Hippocampal formation (tissue), 2 donors: Measurements from ENCODE around the gene PLEKHG3.

ENCODE experiments used
- DNase-seq, 2 donors: peaks; one replicate each; lab custom pipeline; 2025; lab: John Stamatoyannopoulos, UW

Gene PLEKHG3

DNA sequence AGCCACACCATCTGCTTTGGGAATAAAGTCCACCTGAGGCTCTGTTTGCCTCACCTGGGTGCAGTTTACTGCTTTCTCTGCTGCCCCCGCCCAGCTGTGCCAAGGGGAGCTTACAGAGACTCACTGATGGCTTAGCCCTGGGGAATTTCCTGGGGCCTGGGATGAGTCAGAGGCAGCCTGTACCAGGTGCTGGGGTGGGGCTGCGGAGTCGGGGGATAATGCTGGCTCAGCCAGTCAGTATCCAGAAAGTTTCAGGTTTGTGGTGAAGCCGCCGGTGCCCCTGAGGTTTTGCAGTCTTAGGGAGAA is 22.3 kb downstream of the PLEKHG3 start:
- no peak for DNase-seq

DNA sequence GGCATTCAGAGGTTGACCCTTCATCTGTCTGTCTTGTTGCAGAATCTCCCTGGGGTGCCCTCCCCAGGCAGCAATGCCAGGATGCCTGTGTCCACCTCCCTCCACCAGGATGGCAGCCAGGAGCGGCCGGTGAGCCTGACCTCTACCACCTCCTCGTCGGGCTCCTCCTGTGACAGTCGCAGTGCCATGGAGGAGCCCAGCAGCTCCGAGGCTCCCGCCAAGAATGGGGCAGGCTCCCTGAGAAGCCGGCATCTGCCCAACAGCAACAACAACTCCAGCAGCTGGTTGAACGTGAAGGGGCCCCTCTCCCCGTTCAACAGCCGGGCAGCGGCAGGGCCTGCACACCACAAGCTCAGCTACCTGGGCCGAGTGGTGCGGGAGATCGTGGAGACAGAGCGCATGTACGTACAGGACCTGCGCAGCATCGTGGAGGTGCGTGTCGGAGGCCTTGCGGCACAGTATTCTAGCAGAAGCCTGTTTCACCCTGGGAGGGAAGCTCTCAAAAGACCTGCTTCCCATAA is 23.4 kb downstream of the PLEKHG3 start:
- no peak for DNase-seq

DNA sequence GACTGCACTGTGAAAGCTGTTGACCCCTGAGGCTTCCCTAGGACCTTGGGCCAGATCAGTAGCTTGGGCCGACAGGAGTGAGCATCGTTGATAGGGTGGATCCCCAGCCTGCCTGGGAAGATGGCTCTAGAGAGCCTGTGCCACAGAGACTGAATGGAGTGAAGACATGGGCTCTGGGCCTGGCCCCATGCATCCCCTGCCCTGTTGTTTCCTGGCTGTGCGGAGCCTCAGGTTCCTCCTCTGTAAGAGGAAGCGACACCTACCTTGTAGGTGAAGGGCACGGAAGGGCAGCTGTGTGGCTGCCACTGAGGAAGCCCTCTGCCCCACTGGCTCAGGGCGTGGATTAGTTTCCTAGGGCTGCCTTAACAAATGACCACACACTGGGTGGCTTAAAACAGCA is 23.9 kb downstream of the PLEKHG3 start:
- no peak for DNase-seq

DNA sequence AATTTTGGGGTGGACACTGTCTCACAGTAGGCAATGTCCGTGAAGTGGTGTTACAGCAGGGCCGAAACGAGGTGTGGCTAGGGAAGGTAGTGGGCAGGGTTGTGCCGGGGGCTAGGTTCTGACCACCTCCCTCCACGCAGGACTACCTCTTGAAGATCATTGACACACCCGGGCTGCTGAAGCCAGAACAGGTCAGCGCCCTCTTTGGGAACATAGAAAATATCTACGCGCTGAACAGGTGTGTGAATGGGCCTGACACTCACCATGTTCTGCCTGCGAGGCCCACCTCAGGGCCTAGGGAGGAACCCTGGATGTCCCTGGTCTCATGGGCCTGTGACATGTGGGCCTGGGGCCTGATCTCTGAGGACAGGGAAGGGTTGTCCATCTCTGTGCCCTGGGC is 24.6 kb downstream of the PLEKHG3 start:
- no peak for DNase-seq

DNA sequence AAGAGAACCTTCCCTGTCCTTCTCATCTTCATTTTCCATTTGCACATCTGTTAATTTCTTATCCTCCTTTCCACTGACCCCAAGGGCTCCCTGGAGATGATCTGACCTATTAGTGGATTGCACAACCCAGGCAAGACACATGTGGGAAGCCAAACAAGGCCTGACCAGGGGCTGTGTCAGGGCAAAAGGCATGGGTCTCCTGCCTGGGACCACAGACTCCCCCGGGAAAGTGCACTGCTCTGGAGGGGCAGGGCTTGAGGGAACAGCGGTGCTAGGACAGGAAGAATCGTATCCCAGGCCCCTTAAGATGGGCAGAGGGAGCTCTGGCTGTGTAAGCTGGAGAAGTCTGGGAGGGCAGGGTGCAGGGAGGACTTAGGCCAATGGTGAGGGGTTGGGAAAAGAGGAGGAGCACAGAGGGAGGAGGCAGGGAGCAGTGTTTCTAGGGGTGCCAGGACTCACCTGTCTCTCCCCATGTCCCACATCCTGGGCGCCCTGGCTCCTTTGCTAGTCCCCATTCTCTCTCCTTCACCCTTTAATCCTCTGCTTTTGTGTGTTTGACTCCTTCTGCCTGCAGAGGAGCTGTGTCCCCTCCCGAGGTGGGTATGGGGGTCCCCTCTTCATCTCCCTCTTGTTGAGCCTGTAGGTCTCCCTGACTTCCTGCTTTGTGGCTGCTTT is 25.3 kb downstream of the PLEKHG3 start:
- DNase-seq, result no peak

GRCh38 chr14:64730061-64730440 is 25.8 kb downstream of the PLEKHG3 start:
- no peak for DNase-seq

DNA sequence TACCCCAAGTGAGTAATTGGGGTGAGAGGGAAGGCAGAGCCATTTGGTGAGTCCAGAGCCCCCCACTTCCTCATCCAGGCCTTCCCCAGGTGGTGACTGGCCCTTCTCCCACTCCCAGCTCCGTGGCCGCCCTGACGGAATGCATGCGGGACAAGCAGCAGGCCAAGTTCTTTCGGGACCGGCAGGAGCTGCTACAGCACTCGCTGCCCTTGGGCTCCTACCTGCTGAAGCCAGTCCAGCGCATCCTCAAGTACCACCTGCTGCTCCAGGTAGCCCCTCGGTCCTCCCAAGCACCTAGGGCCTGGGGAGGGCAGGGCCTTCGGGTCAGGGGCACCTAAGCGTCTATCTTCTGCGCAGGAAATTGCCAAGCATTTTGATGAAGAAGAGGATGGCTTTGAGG is 26.5 kb downstream of the PLEKHG3 start:
- DNase-seq, result no peak

DNA sequence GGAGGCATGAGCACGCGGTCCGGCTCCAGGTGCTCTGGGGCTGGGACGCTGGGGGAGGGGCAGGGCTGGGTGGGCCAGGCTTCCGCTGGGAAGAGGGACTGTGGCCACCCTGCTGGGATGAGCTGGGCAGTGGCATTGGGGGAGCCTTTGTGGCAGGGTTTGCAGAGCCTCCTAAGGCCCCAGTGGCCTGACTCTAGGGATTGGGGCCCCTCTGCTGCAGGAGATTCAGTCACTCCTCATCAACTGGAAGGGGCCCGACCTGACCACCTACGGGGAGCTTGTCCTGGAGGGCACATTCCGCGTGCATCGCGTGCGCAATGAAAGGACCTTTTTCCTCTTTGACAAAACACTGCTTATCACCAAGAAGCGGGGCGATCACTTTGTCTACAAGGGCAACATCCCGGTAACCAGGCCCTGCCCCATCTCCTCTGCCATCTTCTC is 26.9 kb downstream of the PLEKHG3 start:
- DNase-seq, result no peak

GRCh38 chr14:64732066-64732465 is 27.8 kb downstream of the PLEKHG3 start:
- no peak for DNase-seq

DNA sequence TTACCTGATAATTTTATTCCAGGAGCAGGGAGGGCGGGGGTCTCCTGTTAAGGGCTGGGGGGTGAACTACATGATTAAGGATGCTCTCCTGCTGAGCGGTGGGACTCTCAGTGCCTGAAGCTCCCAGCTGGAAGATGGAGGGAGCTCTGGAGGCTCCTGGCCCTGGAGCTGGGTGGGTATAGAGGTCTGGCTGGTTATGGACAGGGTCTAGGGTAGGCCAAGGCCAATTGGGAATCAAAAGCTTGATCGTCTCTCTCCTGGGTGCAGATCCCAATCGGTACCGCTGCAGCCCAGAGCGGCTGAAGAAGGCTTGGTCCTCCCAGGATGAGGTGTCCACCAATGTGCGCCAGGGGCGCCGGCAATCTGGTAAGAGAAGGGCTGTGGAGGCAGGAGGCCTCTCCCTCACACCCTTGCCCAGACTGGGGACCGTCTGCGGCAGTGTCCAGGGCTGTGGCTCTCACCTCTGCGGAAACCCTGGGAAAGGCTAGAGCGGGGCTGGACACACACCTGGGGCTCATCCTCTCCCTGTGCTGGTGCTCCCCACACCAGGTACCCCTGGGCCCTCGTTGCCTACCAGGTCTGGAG is 28.4 kb downstream of the PLEKHG3 start:
- no peak for DNase-seq

- DNase-seq, result no peak
Measured at GRCh38 chr14:64733321-64733720, 29.1 kb downstream of the PLEKHG3 start.

- DNase-seq, result no peak
Measured at GRCh38 chr14:64733899-64734298, 29.7 kb downstream of the PLEKHG3 start.

DNA sequence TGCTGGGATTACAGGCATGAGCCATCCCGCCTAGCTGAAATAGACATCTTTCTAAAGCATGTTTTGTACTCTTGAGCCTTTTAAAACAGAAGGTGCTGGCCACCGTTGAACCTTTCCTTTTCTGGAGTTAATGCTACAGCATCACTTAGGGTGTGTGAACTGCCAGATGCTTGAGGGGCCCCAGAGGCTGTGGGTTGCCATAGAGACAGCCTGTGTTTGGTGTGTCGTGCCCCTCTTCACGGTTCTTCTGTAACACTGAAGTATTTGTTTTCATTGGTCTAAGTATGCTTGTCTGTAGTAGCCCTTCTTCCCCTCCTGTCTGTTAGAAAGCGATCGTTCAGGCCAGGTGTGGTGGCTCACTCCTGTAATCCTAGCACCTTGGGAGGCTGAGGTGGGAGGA is 30.8 kb downstream of the PLEKHG3 start:
- no peak for DNase-seq

- DNase-seq, result no peak
Measured at GRCh38 chr14:64736271-64737169, 32.3 kb downstream of the PLEKHG3 start.

GRCh38 chr14:64737391-64738280 is 33.4 kb downstream of the PLEKHG3 start:
- DNase-seq, result peak in 1 of 2 donors; percentile 18

- DNase-seq, result no peak
Measured at GRCh38 chr14:64738281-64738804, 34.1 kb downstream of the PLEKHG3 start.

DNA sequence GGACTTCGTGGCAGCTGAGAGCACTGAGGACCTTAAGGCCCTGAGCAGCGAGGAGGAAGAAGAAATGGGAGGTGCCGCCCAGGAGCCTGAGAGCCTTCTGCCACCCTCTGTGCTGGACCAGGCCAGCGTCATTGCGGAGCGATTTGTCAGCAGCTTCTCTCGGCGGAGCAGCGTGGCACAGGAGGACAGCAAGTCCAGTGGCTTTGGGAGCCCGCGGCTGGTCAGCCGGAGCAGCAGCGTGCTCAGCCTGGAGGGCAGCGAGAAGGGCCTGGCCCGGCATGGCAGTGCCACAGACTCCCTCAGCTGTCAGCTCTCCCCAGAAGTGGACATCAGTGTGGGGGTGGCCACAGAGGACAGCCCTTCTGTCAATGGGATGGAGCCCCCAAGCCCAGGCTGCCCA is 37.0 kb downstream of the PLEKHG3 start:
- no peak for DNase-seq

- DNase-seq, result no peak
Measured at GRCh38 chr14:64741961-64742360, 37.7 kb downstream of the PLEKHG3 start.

DNA sequence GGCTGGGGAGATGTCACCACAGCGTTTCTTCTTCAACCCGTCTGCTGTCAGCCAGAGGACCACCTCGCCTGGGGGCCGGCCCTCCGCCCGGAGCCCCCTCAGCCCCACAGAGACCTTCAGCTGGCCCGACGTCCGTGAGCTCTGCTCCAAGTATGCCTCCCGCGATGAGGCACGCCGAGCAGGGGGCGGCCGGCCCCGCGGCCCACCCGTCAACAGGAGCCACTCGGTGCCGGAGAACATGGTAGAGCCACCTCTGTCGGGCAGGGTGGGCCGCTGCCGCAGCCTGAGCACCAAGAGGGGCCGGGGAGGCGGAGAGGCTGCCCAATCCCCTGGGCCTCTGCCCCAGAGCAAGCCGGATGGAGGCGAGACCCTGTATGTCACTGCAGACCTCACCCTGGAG is 38.8 kb downstream of the PLEKHG3 start:
- DNase-seq, result no peak

DNA sequence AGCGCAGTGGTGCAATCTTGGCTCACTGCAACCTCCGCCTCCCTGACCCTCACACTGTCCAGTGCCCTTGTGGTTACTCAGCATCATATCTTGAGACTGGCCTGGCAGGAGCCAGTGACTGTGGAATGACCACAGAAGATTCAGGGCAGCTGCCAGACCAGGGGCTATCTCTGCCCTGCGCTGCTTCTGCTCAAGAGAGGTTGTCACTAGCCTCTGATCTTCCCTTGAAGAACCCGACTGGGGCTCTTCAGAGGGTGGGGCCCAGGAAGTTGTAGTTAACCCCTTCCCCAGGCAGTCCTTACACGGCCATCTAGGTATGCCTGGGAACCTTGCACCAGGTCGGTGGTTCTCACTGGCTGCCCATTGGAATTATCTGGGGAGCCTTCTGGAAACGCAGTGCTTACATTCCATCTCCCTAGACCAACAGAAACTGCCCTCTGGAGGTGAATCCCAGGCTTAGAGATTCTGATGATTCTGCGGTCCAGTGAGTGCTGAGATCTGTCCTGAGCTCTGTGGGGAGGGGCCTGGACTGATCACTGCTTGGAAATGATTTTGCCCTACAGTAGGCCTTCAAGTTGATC is 41.4 kb downstream of the PLEKHG3 start:
- peak; percentile 24 to 30 for DNase-seq
